ENCODE measurements around the gene TPRX1. TPM values are rescaled to one million over a fixed set of nuclear protein-coding genes. Genes with fewer than 3 reads are reported as not detected.

TPRX1 gene

Small RNA genes lying within 50 kb of the gene (small RNA-seq; reads per million reads assigned to genes)
- gene AC008745.1 (ENCODE audit: insufficient read depth) (not detected), gene SNORD23 (ENCODE audit: insufficient read depth) (not detected)

All from mesendoderm (in vitro differentiated cells).